Suprapubic skin (tissue), 3 donors: ENCODE data around the gene MYO7B.

Experiments
- POLR2A ChIP-seq, 2 donors: fragments of 450-650 bp; IDR thresholded peaks; one replicate each; pipeline ENCODE4 v1.6.1; 2017; ENCODE audit warnings: antibody characterized with exemption in 2 of 2, mild to moderate bottlenecking in 2 of 2, moderate library complexity in 2 of 2
- TF ChIP-seq, protein P1 (sequence below), 2 donors: fragments of 200-600 bp in 1 of 2; fragments of 450-650 bp in 1 of 2; sonication (generic) in 1 of 2; IDR thresholded peaks; one replicate each; pipeline ENCODE4 v1.5.1; 2016 to 2019; ENCODE audit warnings: antibody characterized with exemption in 2 of 2, mild to moderate bottlenecking in 1 of 2, moderate library complexity in 1 of 2

GRCh38 chr2:127589358-127589757 lies 53.9 kb downstream of the MYO7B start:
- TF ChIP-seq, protein P1, sequence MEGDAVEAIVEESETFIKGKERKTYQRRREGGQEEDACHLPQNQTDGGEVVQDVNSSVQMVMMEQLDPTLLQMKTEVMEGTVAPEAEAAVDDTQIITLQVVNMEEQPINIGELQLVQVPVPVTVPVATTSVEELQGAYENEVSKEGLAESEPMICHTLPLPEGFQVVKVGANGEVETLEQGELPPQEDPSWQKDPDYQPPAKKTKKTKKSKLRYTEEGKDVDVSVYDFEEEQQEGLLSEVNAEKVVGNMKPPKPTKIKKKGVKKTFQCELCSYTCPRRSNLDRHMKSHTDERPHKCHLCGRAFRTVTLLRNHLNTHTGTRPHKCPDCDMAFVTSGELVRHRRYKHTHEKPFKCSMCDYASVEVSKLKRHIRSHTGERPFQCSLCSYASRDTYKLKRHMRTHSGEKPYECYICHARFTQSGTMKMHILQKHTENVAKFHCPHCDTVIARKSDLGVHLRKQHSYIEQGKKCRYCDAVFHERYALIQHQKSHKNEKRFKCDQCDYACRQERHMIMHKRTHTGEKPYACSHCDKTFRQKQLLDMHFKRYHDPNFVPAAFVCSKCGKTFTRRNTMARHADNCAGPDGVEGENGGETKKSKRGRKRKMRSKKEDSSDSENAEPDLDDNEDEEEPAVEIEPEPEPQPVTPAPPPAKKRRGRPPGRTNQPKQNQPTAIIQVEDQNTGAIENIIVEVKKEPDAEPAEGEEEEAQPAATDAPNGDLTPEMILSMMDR (IDR thresholded peaks at IDR 0.05): no peak
- no peak for TF ChIP-seq POLR2A (IDR thresholded peaks at IDR 0.05)
